OCI-LY7 (cell line): ENCODE results near the gene TBC1D24.
"Not testable (repeated sequence)": the region's sequence is repeated elsewhere in the genome, so short reads cannot be mapped to it uniquely, and the experiment has no call there.

Experiments used
- CTCF ChIP-seq: fragments of 200-600 bp; sonication (generic); conservative IDR thresholded peaks from 2 replicates; pipeline ENCODE4 v1.5.1; 2014; ENCODE audit warnings: mild to moderate bottlenecking, antibody characterized with exemption, low read length, moderate library complexity, mixed read lengths
- EZH2phosphoT487 ChIP-seq: fragments of 200-600 bp; sonication (generic); IDR thresholded peaks from 2 replicates; pipeline ENCODE4 v1.6.1; 2018; ENCODE audit warnings: low read depth, borderline replicate concordance, mild to moderate bottlenecking, mixed run types, antibody characterized with exemption, low read length, moderate library complexity, mixed read lengths

GRCh38 chr16:2554709-2555425 lies 79.9 kb downstream of the TBC1D24 start:
- TF ChIP-seq CTCF, EZH2phosphoT487: not testable (repeated sequence)
